Effector memory CD4-positive, alpha-beta T cell (primary cell): ENCODE measurements around the gene SYT15B.
"Not testable (repeated sequence)": the region's sequence is repeated elsewhere in the genome, so short reads cannot be mapped to it uniquely, and the experiment has no call there.

Experiments used
- DNase-seq, 3 donors: peaks; one replicate each; pipeline ENCODE4 v3.0.0-alpha.2; 2020
- H3K27ac ChIP-seq: 2 replicates; pipeline ENCODE4 v1.7.0; 2013; ENCODE audit warnings: mild to moderate bottlenecking, low read length, moderate library complexity; ENCODE audit not compliant: insufficient read depth, poor library complexity, severe bottlenecking
- H3K27me3 ChIP-seq: replicated peaks from 2 replicates; pipeline ENCODE4 v1.7.0; 2013; ENCODE audit warnings: mild to moderate bottlenecking, low read length; ENCODE audit not compliant: insufficient read depth, control insufficient read depth, poor library complexity, severe bottlenecking
- H3K36me3 ChIP-seq: 2 replicates; pipeline ENCODE4 v1.7.0; 2013; ENCODE audit warnings: mild to moderate bottlenecking, low read length, moderate library complexity; ENCODE audit not compliant: control insufficient read depth, insufficient read depth
- H3K4me1 ChIP-seq: 2 replicates; pipeline ENCODE4 v1.7.0; 2013; ENCODE audit warnings: low read length, mild to moderate bottlenecking; ENCODE audit not compliant: control insufficient read depth, insufficient read depth, poor library complexity, severe bottlenecking
- H3K4me3 ChIP-seq: 2 replicates; pipeline ENCODE4 v1.7.0; 2013; ENCODE audit warnings: low read length, low read depth, mild to moderate bottlenecking; ENCODE audit not compliant: insufficient read depth, poor library complexity, severe bottlenecking
- H3K9me3 ChIP-seq: 2 replicates; pipeline ENCODE4 v1.7.0; 2013; ENCODE audit warnings: mild to moderate bottlenecking, low read length, moderate library complexity; ENCODE audit not compliant: control insufficient read depth

The SYT15B gene

DNA sequence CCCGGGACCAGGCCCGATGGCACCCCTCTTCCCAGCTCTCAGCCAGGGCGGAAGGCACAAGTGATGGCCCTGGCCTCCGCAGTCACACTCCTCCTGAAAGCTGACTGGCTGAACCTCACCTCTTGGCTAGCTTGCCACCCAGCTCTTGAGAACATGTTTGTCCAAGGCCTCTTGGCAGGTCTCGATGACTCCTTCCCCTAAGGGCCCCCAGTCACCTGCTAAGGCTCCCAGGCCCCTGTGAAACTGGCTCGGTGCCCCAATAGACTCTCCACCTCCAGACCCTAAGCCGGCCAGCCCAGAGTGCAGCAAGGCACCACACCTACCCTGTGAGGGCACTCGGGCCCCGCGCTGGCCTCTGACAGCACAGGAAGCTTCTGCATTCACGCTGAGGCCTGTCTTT is 4.5 kb downstream of the SYT15B start:
- not testable (repeated sequence) for H3K27me3 ChIP-seq, H3K36me3 ChIP-seq, H3K9me3 ChIP-seq, H3K27ac ChIP-seq, H3K4me3 ChIP-seq, H3K4me1 ChIP-seq, DNase-seq

- not testable (repeated sequence) for H3K4me1 ChIP-seq, H3K9me3 ChIP-seq, H3K27ac ChIP-seq, H3K4me3 ChIP-seq, H3K27me3 ChIP-seq, H3K36me3 ChIP-seq, DNase-seq
These were observed 7.2 kb downstream of the SYT15B start for GRCh38 chr10:47756169-47756568.

GRCh38 chr10:47753871-47754270 is 9.5 kb downstream of the SYT15B start:
- not testable (repeated sequence) for H3K9me3 ChIP-seq, H3K4me3 ChIP-seq, DNase-seq, H3K27me3 ChIP-seq, H3K27ac ChIP-seq, H3K36me3 ChIP-seq, H3K4me1 ChIP-seq

GRCh38 chr10:47753176-47753575 is 10.2 kb downstream of the SYT15B start:
- not testable (repeated sequence) for H3K4me3 ChIP-seq, H3K4me1 ChIP-seq, DNase-seq, H3K9me3 ChIP-seq, H3K36me3 ChIP-seq, H3K27ac ChIP-seq, H3K27me3 ChIP-seq

DNA sequence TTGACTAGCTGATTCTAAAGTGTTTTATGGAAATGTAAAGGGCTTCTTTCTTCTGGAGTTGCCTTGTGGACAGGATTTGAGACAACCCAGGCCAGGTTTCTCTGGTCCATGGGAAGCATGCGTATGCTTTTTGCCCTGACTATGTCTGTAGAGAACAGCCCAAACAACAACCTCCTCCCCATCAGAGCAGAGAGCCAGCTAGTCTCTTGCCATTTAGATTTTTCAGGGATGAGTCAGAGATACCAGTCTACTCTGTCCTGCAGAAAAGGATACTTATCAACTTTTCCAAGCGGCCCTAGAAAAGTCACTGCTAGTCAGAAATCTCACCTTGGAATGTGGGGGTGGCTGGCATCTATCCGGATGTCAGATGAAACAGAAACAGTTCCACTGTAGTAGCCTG is 11.6 kb downstream of the SYT15B start:
- not testable (repeated sequence) for H3K9me3 ChIP-seq, H3K27me3 ChIP-seq, H3K27ac ChIP-seq, DNase-seq, H3K4me1 ChIP-seq, H3K4me3 ChIP-seq, H3K36me3 ChIP-seq

- H3K9me3 ChIP-seq, H3K36me3 ChIP-seq, DNase-seq, H3K27me3 ChIP-seq, H3K27ac ChIP-seq, H3K4me3 ChIP-seq, H3K4me1 ChIP-seq: not testable (repeated sequence)
These were observed 13.0 kb downstream of the SYT15B start for GRCh38 chr10:47750360-47750759.

DNA sequence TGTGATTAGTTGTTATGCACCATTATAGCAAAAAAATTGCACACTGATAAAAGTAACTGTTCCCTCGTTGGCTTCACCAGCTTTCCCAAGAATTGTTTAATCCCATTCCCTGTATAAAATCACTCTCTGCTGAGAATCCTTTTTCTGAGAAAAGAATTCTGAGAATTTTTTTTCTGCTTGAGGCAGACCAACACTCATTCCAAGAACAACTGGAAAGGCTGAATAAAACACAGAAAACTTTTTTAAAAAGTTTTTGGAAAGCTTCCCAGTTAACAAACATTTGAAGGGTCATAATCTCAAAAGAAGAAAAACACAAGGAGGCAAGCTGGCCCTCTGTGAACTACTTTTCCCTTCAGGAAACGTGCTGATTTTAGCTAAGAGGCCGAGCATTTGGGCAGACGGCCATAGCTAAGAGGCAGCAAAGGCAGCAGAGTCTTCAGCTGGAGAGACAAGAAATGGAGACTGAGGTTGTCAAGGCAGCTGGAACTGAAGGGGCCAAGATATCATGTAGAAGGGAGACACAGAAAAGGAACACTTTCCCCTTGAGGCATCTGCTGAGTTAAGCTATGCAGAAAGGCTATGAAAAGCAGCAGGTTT is 16.5 kb downstream of the SYT15B start:
- not testable (repeated sequence) for H3K36me3 ChIP-seq, H3K27me3 ChIP-seq, H3K4me1 ChIP-seq, H3K9me3 ChIP-seq, H3K27ac ChIP-seq, DNase-seq, H3K4me3 ChIP-seq

DNA sequence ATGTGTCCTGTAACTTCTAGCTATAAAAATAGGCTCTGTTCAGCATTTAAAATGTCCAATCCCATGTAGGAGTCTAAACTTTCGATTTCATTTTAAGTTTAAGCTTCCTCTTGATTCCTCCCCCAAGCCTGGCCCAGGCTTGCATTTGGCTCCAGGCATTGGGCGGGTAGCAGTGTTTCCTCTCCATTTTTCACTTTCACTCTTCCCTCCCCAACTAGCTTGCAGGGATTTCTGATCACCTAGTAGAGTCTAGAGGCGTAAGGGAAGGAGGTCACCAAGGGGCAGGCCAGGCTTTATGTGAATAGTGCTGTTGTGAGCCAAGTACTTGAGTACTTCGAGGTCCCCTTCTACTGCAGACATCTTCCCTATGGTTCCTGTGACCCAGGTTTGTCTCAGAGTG is 18.5 kb downstream of the SYT15B start:
- H3K36me3 ChIP-seq, H3K4me1 ChIP-seq, H3K4me3 ChIP-seq, H3K27me3 ChIP-seq, DNase-seq, H3K9me3 ChIP-seq, H3K27ac ChIP-seq: not testable (repeated sequence)

- not testable (repeated sequence) for H3K27me3 ChIP-seq, H3K36me3 ChIP-seq, H3K9me3 ChIP-seq, H3K4me1 ChIP-seq, H3K4me3 ChIP-seq, H3K27ac ChIP-seq
- DNase-seq = peak; percentile 3 to 5 (median 3)
These were observed 19.5 kb downstream of the SYT15B start for GRCh38 chr10:47743611-47744550.

GRCh38 chr10:47740868-47741267 is 22.5 kb downstream of the SYT15B start:
- not testable (repeated sequence) for H3K36me3 ChIP-seq, H3K4me1 ChIP-seq, H3K9me3 ChIP-seq, DNase-seq, H3K4me3 ChIP-seq, H3K27me3 ChIP-seq, H3K27ac ChIP-seq
